IMR-90 (cell line): ENCODE results near the gene MIER2. TPM values are rescaled to one million over a fixed set of nuclear protein-coding genes. Genes with fewer than 3 reads are reported as not detected.

Experiments used
- ATAC-seq: fragments of 200-7000 bp; cut with Tn5 transposase; 2 replicates; pipeline ENCODE4 v1.9.1; 2020; ENCODE audit warnings: low read depth, mild to moderate bottlenecking, moderate library complexity
- BruUV-seq: library from RNA; stranded (reverse); fragments of 400-500 nt; replicated peaks from 2 replicates; lab custom pipeline; 2021; lab: Mats Ljungman, UMichigan
- CTCF ChIA-PET: fragments of 300-600 bp; formaldehyde crosslinking; extraction: SDS; loops from one replicate; lab custom pipeline; 2021; ENCODE audit warnings: antibody characterized with exemption; lab: Yijun Ruan, JAX
- POLR2A ChIA-PET: fragments of 300-600 bp; sonication (Branson Sonifier 250); formaldehyde crosslinking; loops from one replicate; lab custom pipeline; 2022; ENCODE audit warnings: antibody characterized with exemption; ENCODE audit not compliant: unreplicated experiment; lab: Charles Lee
- DNase-seq: peaks from one replicate; pipeline ENCODE4 v3.0.0; 2013
- H2AFZ ChIP-seq: replicated peaks from 2 replicates; pipeline ENCODE3; 2013; ENCODE audit warnings: low read length, mild to moderate bottlenecking; ENCODE audit not compliant: poor library complexity
- H2AK5ac ChIP-seq: 2 replicates; pipeline ENCODE4 v1.6.1; 2013; ENCODE audit warnings: low read depth, low read length, inconsistent platforms
- H2AK9ac ChIP-seq: replicated peaks from 2 replicates; pipeline ENCODE3; 2013; ENCODE audit warnings: mild to moderate bottlenecking, low read depth, low read length, moderate library complexity; ENCODE audit not compliant: poor library complexity
- H2BK120ac ChIP-seq: 2 replicates; pipeline ENCODE4 v1.6.1; 2013; ENCODE audit warnings: low read depth, low read length, inconsistent platforms
- H2BK15ac ChIP-seq: 3 replicates; pipeline ENCODE4 v1.6.1; 2013; ENCODE audit warnings: low read depth, low read length, inconsistent platforms
- H2BK20ac ChIP-seq: 2 replicates; pipeline ENCODE4 v1.6.1; 2013; ENCODE audit warnings: low read depth, mild to moderate bottlenecking, inconsistent platforms, low read length, moderate library complexity
- H2BK5ac ChIP-seq: 2 replicates; pipeline ENCODE4 v1.6.1; 2013; ENCODE audit warnings: mild to moderate bottlenecking, low read depth, low read length, inconsistent platforms; ENCODE audit not compliant: poor library complexity, severe bottlenecking
- H3K14ac ChIP-seq: replicated peaks from 2 replicates; pipeline ENCODE4 v1.6.1; 2013; ENCODE audit warnings: low read depth, low read length, inconsistent platforms
- H3K18ac ChIP-seq: 2 replicates; pipeline ENCODE4 v1.6.1; 2013; ENCODE audit warnings: low read depth, low read length, control low read depth
- H3K23ac ChIP-seq: 2 replicates; pipeline ENCODE4 v1.6.1; 2013; ENCODE audit warnings: low read depth, low read length, inconsistent platforms
- H3K27ac ChIP-seq: 2 replicates; pipeline ENCODE4 v1.5.1; 2013; ENCODE audit warnings: mild to moderate bottlenecking, control low read depth, low read length; ENCODE audit not compliant: insufficient read depth
- H3K27me3 ChIP-seq: 2 replicates; pipeline ENCODE4 v1.6.1; 2013; ENCODE audit warnings: low read length; ENCODE audit not compliant: control insufficient read depth, insufficient read depth
- H3K36me3 ChIP-seq: 2 replicates; pipeline ENCODE4 v1.6.1; 2013; ENCODE audit warnings: low read length, mixed read lengths; ENCODE audit not compliant: control insufficient read depth, insufficient read depth
- H3K4ac ChIP-seq: 2 replicates; pipeline ENCODE4 v1.6.1; 2013; ENCODE audit warnings: low read depth, low read length, inconsistent platforms
- H3K4me1 ChIP-seq: 2 replicates; pipeline ENCODE4 v1.6.1; 2013; ENCODE audit warnings: low read length, mixed read lengths; ENCODE audit not compliant: control insufficient read depth, insufficient read depth
- H3K4me2 ChIP-seq: 2 replicates; pipeline ENCODE4 v1.6.1; 2013; ENCODE audit warnings: low read depth, mild to moderate bottlenecking, control low read depth, low read length, moderate library complexity
- H3K4me3 ChIP-seq: 2 replicates; pipeline ENCODE4 v1.5.1; 2013; ENCODE audit warnings: low read depth, mild to moderate bottlenecking, control low read depth, low read length, moderate library complexity; ENCODE audit not compliant: insufficient read depth
- H3K56ac ChIP-seq: 2 replicates; pipeline ENCODE4 v1.6.1; 2013; ENCODE audit warnings: low read length, inconsistent platforms; ENCODE audit not compliant: insufficient read depth; ENCODE audit errors: extremely low read depth
- H3K79me1 ChIP-seq, 2 experiments: 2 replicates each; pipeline ENCODE4 v1.6.1; 2013; ENCODE audit warnings: low read length in 2 of 2, inconsistent platforms in 1 of 2, low read depth in 1 of 2
- H3K9ac ChIP-seq: 2 replicates; pipeline ENCODE4 v1.6.1; 2013; ENCODE audit warnings: low read depth, low read length, control low read depth
- H3K9me1 ChIP-seq: 2 replicates; pipeline ENCODE4 v1.6.1; 2013; ENCODE audit warnings: low read length, inconsistent platforms; ENCODE audit not compliant: insufficient read depth
- H3K9me3 ChIP-seq: 2 replicates; pipeline ENCODE4 v1.6.1; 2013; ENCODE audit warnings: low read length; ENCODE audit not compliant: control insufficient read depth, insufficient read depth
- H4K20me1 ChIP-seq: 2 replicates; pipeline ENCODE4 v1.6.1; 2013; ENCODE audit warnings: low read length, inconsistent platforms; ENCODE audit not compliant: insufficient read depth
- H4K5ac ChIP-seq: 2 replicates; pipeline ENCODE4 v1.6.1; 2013; ENCODE audit warnings: mild to moderate bottlenecking, low read depth, low read length, control low read depth
- H4K8ac ChIP-seq, 2 experiments: 2 replicates each; pipeline ENCODE4 v1.6.1; 2013; ENCODE audit warnings: low read depth in 2 of 2, low read length in 2 of 2, control low read depth in 1 of 2, inconsistent platforms in 1 of 2
- H4K91ac ChIP-seq: 2 replicates; pipeline ENCODE4 v1.6.1; 2013; ENCODE audit warnings: low read depth, low read length, inconsistent platforms; ENCODE audit not compliant: insufficient read depth
- CEBPB ChIP-seq: IDR thresholded peaks from 2 replicates; pipeline ENCODE4 v1.6.1; 2012; ENCODE audit warnings: low read depth, low read length, improper control_type of control experiment
- FOS ChIP-seq: fragments of 150-350 bp; IDR thresholded peaks from 2 replicates; pipeline ENCODE4 v1.6.1; 2016; ENCODE audit warnings: low read depth, low read length
- MAFK ChIP-seq: IDR thresholded peaks from 2 replicates; pipeline ENCODE4 v1.6.1; 2012; ENCODE audit warnings: low read depth, low read length, improper control_type of control experiment
- NFE2L2 ChIP-seq: fragments of 150-350 bp; IDR thresholded peaks from 2 replicates; pipeline ENCODE4 v1.6.1; 2016; ENCODE audit warnings: low read depth, mild to moderate bottlenecking, low read length
- POLR2A ChIP-seq: IDR thresholded peaks from 2 replicates; pipeline ENCODE4 v1.6.1; 2012; ENCODE audit warnings: mild to moderate bottlenecking, low read depth, low read length
- RAD21 ChIP-seq: IDR thresholded peaks from 2 replicates; pipeline ENCODE4 v1.6.1; 2012; ENCODE audit warnings: low read length, improper control_type of control experiment
- SMC3 ChIP-seq: fragments of 150-350 bp; IDR thresholded peaks from 2 replicates; pipeline ENCODE4 v1.6.1; 2016; ENCODE audit warnings: low read depth, mild to moderate bottlenecking, antibody characterized with exemption, low read length, moderate library complexity
- WGBS, 2 experiments: methylation state at CpG; one replicate each; pipeline versions ENCODE4 v1.1.5 to v1.1.7; 2013; ENCODE audit warnings: missing lambda C conversion rate in 2 of 2; ENCODE audit not compliant: insufficient read length in 1 of 2; ENCODE audit errors: extremely low coverage in 2 of 2; 5-methylcytosine and 5-hydroxymethylcytosine counted together
- dilution Hi-C: fragments of 300-500 bp; cut with HindIII; formaldehyde crosslinking; loops from one replicate; pipeline ENCODE4 v1.14.3; 2018; ENCODE audit warnings: low sequenced_read_pairs; ENCODE audit not compliant: unreplicated experiment
- in situ Hi-C: fragments of 300-500 bp; cut with MboI; formaldehyde crosslinking; loops from 3 replicates; pipeline ENCODE4 v1.14.3; 2019; ENCODE audit warnings: low sequenced_read_pairs, inconsistent platforms, mixed read lengths
- intact Hi-C: fragments of 100-400 bp; cut with micrococcal nuclease; formaldehyde crosslinking; loops from 2 replicates; pipeline ENCODE4 v1.10.0; 2022
- polyA plus RNA-seq, 3 experiments: library from polyadenylated mRNA; depleted of rRNA; stranded (reverse); fragments of >200 nt; gene quantifications; 2 replicates each; pipeline ENCODE4 v1.2.3, GENCODE V29; 2012; ENCODE audit warnings: low replicate concordance in 1 of 3
- total RNA-seq: library from RNA; depleted of rRNA; stranded (reverse); fragments of >200 nt; gene quantifications from 2 replicates; pipeline ENCODE4 v1.2.3, GENCODE V29; 2012
- TF ChIP-seq, protein P1 (sequence below): conservative IDR thresholded peaks from 2 replicates; pipeline ENCODE4 v1.5.1; 2012; ENCODE audit warnings: mild to moderate bottlenecking, low read depth, low read length, improper control_type of control experiment
- TF ChIP-seq, protein P2 (sequence below): fragments of 150-350 bp; IDR thresholded peaks from 2 replicates; pipeline ENCODE4 v1.6.1; 2016; ENCODE audit warnings: low read depth, mild to moderate bottlenecking, low read length, moderate library complexity, borderline replicate concordance

MIER2 gene
- total and polyA plus RNA-seq, 2 of the 4 experiments (the other 2 are of a cell fraction), result 28.0 to 28.4 TPM

DNA sequence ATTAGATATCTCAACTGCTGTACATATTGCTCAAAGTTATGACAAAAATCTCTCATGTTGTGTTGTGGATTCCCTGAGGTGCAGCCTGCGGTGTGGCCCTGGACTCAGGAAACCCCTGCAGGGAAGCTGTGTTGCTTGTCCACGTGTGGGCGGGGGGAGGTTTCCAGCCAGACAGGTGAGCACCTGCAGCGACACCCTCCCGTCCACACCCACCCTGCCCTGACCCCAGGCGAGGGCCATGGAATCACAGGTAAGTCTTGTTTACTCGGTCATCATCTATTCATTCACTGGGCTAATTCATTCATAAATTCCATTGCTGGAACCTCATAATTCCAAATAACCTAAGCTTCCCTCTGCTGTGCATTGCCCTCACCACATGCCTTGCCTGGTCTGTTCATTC lies 67.5 kb downstream of the MIER2 start:
- dilution Hi-C loops (no loop called here), intact Hi-C loops (no loop called here), in situ Hi-C loops (no loop called here)
- Histone ChIP-seq H2AK9ac (no peak overlapping the region), H3K27ac (no peak overlapping the region), H3K4me2 (no peak overlapping the region), H4K91ac (no peak overlapping the region), H4K20me1 (no peaks in the 10 kb centered on the region), H2BK15ac (no peak overlapping the region), H3K56ac (no peak overlapping the region), H3K9me1 (no peaks in the 10 kb centered on the region), H3K9ac (no peak overlapping the region), H2BK120ac (no peak overlapping the region), H3K4ac (no peak overlapping the region), H4K8ac (no peak overlapping the region), H2BK5ac (no peak overlapping the region), H3K36me3 (no peaks in the 10 kb centered on the region), H3K18ac (no peak overlapping the region), H3K27me3 (peaks cover 8% of the 10 kb centered on the region), H4K5ac (no peak overlapping the region), H3K4me1 (no peaks in the 10 kb centered on the region), H2AK5ac (no peak overlapping the region), H3K14ac (no peak overlapping the region), H3K4me3 (no peak overlapping the region), H2BK20ac (no peak overlapping the region), H3K23ac (no peak overlapping the region), H2AFZ (no peak overlapping the region), H3K79me1 (no peaks in the 10 kb centered on the region), H3K9me3 (no peaks in the 10 kb centered on the region)
- no peak for DNase-seq
- ChIA-PET CTCF (interaction anchor here (0.9 kb wide), 1 partner anchor 10 kb away, joined by 3 read pairs; no protein-coding TSS in a partner anchor), POLR2A (no interaction called here)
- WGBS, 2 experiments, result 60% methylated on average over 7 of the region's 7 CpGs; no CpG with 5 or more reads in 1 of the 2 experiments
- TF ChIP-seq NFE2L2 (no peak), RAD21 (no peak), SMC3 (no peak), POLR2A (no peak), CEBPB (no peak), FOS (no peak), MAFK (no peak)
- TF ChIP-seq, protein P1, sequence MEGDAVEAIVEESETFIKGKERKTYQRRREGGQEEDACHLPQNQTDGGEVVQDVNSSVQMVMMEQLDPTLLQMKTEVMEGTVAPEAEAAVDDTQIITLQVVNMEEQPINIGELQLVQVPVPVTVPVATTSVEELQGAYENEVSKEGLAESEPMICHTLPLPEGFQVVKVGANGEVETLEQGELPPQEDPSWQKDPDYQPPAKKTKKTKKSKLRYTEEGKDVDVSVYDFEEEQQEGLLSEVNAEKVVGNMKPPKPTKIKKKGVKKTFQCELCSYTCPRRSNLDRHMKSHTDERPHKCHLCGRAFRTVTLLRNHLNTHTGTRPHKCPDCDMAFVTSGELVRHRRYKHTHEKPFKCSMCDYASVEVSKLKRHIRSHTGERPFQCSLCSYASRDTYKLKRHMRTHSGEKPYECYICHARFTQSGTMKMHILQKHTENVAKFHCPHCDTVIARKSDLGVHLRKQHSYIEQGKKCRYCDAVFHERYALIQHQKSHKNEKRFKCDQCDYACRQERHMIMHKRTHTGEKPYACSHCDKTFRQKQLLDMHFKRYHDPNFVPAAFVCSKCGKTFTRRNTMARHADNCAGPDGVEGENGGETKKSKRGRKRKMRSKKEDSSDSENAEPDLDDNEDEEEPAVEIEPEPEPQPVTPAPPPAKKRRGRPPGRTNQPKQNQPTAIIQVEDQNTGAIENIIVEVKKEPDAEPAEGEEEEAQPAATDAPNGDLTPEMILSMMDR, result no peak
- TF ChIP-seq, protein P2, sequence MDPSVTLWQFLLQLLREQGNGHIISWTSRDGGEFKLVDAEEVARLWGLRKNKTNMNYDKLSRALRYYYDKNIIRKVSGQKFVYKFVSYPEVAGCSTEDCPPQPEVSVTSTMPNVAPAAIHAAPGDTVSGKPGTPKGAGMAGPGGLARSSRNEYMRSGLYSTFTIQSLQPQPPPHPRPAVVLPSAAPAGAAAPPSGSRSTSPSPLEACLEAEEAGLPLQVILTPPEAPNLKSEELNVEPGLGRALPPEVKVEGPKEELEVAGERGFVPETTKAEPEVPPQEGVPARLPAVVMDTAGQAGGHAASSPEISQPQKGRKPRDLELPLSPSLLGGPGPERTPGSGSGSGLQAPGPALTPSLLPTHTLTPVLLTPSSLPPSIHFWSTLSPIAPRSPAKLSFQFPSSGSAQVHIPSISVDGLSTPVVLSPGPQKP, result no peak
- no TSS peak for BruUV-seq
- ATAC-seq, result no peak
